Peyer's patch (tissue), 4 donors: Measurements from ENCODE around the gene AP4B1.

Source experiments
- CTCF ChIP-seq, 6 experiments: fragments of 450-650 bp in 4 of 6; fragments of 200-600 bp in 2 of 6; sonication (generic) in 1 of 6; IDR thresholded peaks; one replicate each; pipeline ENCODE4 v1.5.1; 2017 to 2019; ENCODE audit warnings: antibody characterized with exemption in 6 of 6, mild to moderate bottlenecking in 3 of 6, moderate library complexity in 1 of 6
- POLR2A ChIP-seq, 2 donors: fragments of 450-650 bp; IDR thresholded peaks; one replicate each; pipeline ENCODE4 v1.5.1; 2017; ENCODE audit warnings: antibody characterized with exemption in 2 of 2, mild to moderate bottlenecking in 2 of 2, moderate library complexity in 2 of 2

GRCh38 chr1:113935176-113935575, 30.6 kb upstream of the AP4B1 start:
- TF ChIP-seq POLR2A (IDR thresholded peaks at IDR 0.05): no peak
- no peak for TF ChIP-seq CTCF (IDR thresholded peaks at IDR 0.05)
